OCI-LY3 (cell line): ENCODE measurements around the gene VPS13D.

Experiments used
- H2AFZ ChIP-seq: fragments of 200-600, 300-600 bp; shearing (Covaris generic); 2 replicates; pipeline ENCODE4 v1.6.0; 2014; ENCODE audit warnings: antibody characterized with exemption, low read depth, low read length
- H3K27ac ChIP-seq: fragments of 200-600, 300-600 bp; sonication (generic); 2 replicates; pipeline ENCODE4 v1.5.1; 2014; ENCODE audit warnings: mild to moderate bottlenecking, low read length, moderate library complexity, mixed read lengths
- H3K27me3 ChIP-seq: fragments of 200-600, 300-600 bp; sonication (generic); 2 replicates; pipeline ENCODE4 v1.6.1; 2014; ENCODE audit warnings: low read depth, low read length, mixed read lengths
- H3K36me3 ChIP-seq: fragments of 200-600, 300-600 bp; sonication (generic); replicated peaks from 2 replicates; pipeline ENCODE3; 2014; ENCODE audit warnings: low read depth, low read length, mixed read lengths
- H3K4me1 ChIP-seq: fragments of 300-600, 200-600 bp; sonication (generic); 2 replicates; pipeline ENCODE4 v1.6.1; 2014; ENCODE audit warnings: low read length, mixed read lengths
- H3K4me2 ChIP-seq: fragments of 200-600, 300-600 bp; sonication (generic); 2 replicates; pipeline ENCODE4 v1.6.1; 2014; ENCODE audit warnings: low read length, mixed read lengths
- H3K4me3 ChIP-seq: fragments of 300-600, 200-600 bp; sonication (generic); 2 replicates; pipeline ENCODE4 v1.5.1; 2014; ENCODE audit warnings: antibody characterized with exemption, mild to moderate bottlenecking, low read length, moderate library complexity
- H3K79me2 ChIP-seq: fragments of 300-600, 200-600 bp; shearing (Covaris generic); 2 replicates; pipeline ENCODE4 v1.6.1; 2014; ENCODE audit warnings: mild to moderate bottlenecking, low read length, mixed read lengths
- H3K9ac ChIP-seq: fragments of 300-600, 200-600 bp; shearing (Covaris generic); 2 replicates; pipeline ENCODE4 v1.6.0; 2014; ENCODE audit warnings: mild to moderate bottlenecking, low read length, moderate library complexity
- H3K9me3 ChIP-seq: fragments of 200-600, 300-600 bp; shearing (Covaris generic); 2 replicates; pipeline ENCODE4 v1.6.1; 2014; ENCODE audit warnings: low read length, mixed read lengths; ENCODE audit not compliant: insufficient read depth
- H4K20me1 ChIP-seq: fragments of 200-600, 300-600 bp; sonication (generic); 2 replicates; pipeline ENCODE4 v1.6.1; 2016; ENCODE audit warnings: low read length, mixed read lengths; ENCODE audit not compliant: insufficient read depth
- CTCF ChIP-seq: fragments of 200-600, 300-600 bp; sonication (generic); IDR thresholded peaks from 2 replicates; pipeline ENCODE4 v1.5.1; 2014; ENCODE audit warnings: antibody characterized with exemption, low read length, low read depth
- EZH2phosphoT487 ChIP-seq: fragments of 200-600 bp; shearing (Covaris generic); IDR thresholded peaks from 2 replicates; pipeline ENCODE4 v1.6.1; 2018; ENCODE audit warnings: antibody characterized with exemption, mixed run types, low read depth

The VPS13D gene

GRCh38 chr1:12359359-12360133, 129.7 kb downstream of the VPS13D start:
- TF ChIP-seq CTCF (no peak), EZH2phosphoT487 (no peak)
- H3K9ac ChIP-seq: no peak overlapping the region
- H3K4me1 ChIP-seq: no peaks in the 10 kb centered on the region
- H2AFZ ChIP-seq: no peak overlapping the region
- no peak overlapping the region for H3K4me3 ChIP-seq
- H3K4me2 ChIP-seq: no peak overlapping the region
- H3K36me3 ChIP-seq: no peaks in the 10 kb centered on the region
- H3K9me3 ChIP-seq: no peaks in the 10 kb centered on the region
- no peaks in the 10 kb centered on the region for H3K27me3 ChIP-seq
- H3K79me2 ChIP-seq: no peaks in the 10 kb centered on the region
- H3K27ac ChIP-seq: no peak overlapping the region
- no peaks in the 10 kb centered on the region for H4K20me1 ChIP-seq

GRCh38 chr1:12368646-12369045, 138.8 kb downstream of the VPS13D start:
- Histone ChIP-seq H2AFZ (no peak overlapping the region), H3K9me3 (no peaks in the 10 kb centered on the region), H3K9ac (no peak overlapping the region), H4K20me1 (no peaks in the 10 kb centered on the region), H3K27me3 (no peaks in the 10 kb centered on the region), H3K79me2 (no peaks in the 10 kb centered on the region), H3K4me2 (no peak overlapping the region), H3K36me3 (no peaks in the 10 kb centered on the region), H3K27ac (no peak overlapping the region), H3K4me3 (no peak overlapping the region), H3K4me1 (no peaks in the 10 kb centered on the region)
- no peak for TF ChIP-seq EZH2phosphoT487
- TF ChIP-seq CTCF: no peak

GRCh38 chr1:12369258-12369657, 139.4 kb downstream of the VPS13D start:
- no peak overlapping the region for H3K27ac ChIP-seq
- H3K36me3 ChIP-seq: no peaks in the 10 kb centered on the region
- TF ChIP-seq EZH2phosphoT487 (no peak), CTCF (no peak)
- no peak overlapping the region for H2AFZ ChIP-seq
- H3K9me3 ChIP-seq: no peaks in the 10 kb centered on the region
- no peak overlapping the region for H3K4me3 ChIP-seq
- H4K20me1 ChIP-seq: no peaks in the 10 kb centered on the region
- H3K4me1 ChIP-seq: no peaks in the 10 kb centered on the region
- no peak overlapping the region for H3K9ac ChIP-seq
- H3K27me3 ChIP-seq: no peaks in the 10 kb centered on the region
- H3K4me2 ChIP-seq: no peak overlapping the region
- no peaks in the 10 kb centered on the region for H3K79me2 ChIP-seq

DNA sequence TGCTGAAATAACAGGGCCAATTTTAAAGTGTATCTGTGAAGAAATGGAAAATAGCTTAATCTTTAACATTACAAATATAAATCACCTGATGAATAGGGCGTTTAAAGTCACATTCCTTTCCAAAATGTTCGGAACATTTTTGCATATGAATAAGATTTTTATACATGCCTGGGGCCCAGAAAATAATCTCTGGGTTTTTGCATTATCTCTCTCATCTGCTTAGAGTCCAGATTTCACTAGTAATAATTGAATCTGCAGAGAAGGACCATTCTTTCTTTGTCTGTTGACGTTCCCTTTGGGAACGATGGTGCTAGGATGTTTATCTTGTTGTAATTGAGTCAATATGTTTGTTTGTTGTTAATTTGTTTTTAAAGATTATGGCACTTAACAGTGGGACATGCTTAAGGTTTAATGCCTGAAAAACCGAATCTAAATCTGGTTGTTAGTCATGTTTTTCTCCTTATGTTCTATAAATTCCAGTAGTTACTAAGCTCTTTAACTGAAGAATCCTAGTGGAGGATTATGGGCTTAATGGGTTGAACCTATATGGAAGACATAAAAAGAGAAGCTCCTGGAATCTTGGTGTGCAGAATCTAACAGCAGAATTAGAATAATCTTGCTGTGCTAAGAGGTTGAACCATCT, 140.6 kb downstream of the VPS13D start:
- Histone ChIP-seq H3K27me3 (no peaks in the 10 kb centered on the region), H3K36me3 (no peaks in the 10 kb centered on the region), H4K20me1 (no peaks in the 10 kb centered on the region), H3K4me2 (no peak overlapping the region), H3K27ac (no peak overlapping the region), H3K4me3 (no peak overlapping the region), H3K79me2 (no peaks in the 10 kb centered on the region), H3K9ac (no peak overlapping the region), H3K4me1 (no peaks in the 10 kb centered on the region), H3K9me3 (no peaks in the 10 kb centered on the region), H2AFZ (no peak overlapping the region)
- TF ChIP-seq CTCF: no peak
- no peak for TF ChIP-seq EZH2phosphoT487
